Gastroesophageal sphincter (tissue), 4 donors: ENCODE measurements around the gene MFSD6. TPM values are rescaled to one million over a fixed set of nuclear protein-coding genes. Genes with fewer than 3 reads are reported as not detected.
"Not testable (repeated sequence)": the region's sequence is repeated elsewhere in the genome, so short reads cannot be mapped to it uniquely, and the experiment has no call there.

Source experiments
- ATAC-seq: fragments of 150-250 bp; one replicate; pipeline ENCODE4 v1.9.1; 2016; ENCODE audit warnings: mild to moderate bottlenecking, moderate library complexity
- H3K27ac ChIP-seq, 4 donors: fragments of 200-600 bp; sonication (generic) in 3 of 4; 1 replicate in 3 of 4; 2 replicates in 1 of 4; pipeline ENCODE4 v1.5.1; 2016 to 2019
- H3K27me3 ChIP-seq: fragments of 200-600 bp; sonication (generic); one replicate; pipeline ENCODE4 v1.5.1; 2019
- H3K36me3 ChIP-seq, 2 donors: fragments of 200-600 bp; sonication (generic); one replicate each; pipeline ENCODE4 v1.5.1; 2019; ENCODE audit warnings: control low read depth in 1 of 2
- H3K4me1 ChIP-seq, 3 donors: fragments of 200-600 bp; sonication (generic); 1 replicate in 2 of 3; 2 replicates in 1 of 3; pipeline ENCODE4 v1.5.1; 2016 to 2019; ENCODE audit warnings: control low read depth in 2 of 3
- H3K4me3 ChIP-seq, 2 donors: fragments of 200-600 bp; sonication (generic); one replicate each; pipeline ENCODE4 v1.5.1; 2019; ENCODE audit warnings: mild to moderate bottlenecking in 1 of 2, moderate library complexity in 1 of 2
- H3K9me3 ChIP-seq, 3 donors: fragments of 200-600 bp; sonication (generic); one replicate each; pipeline ENCODE4 v1.5.1; 2017 to 2019; ENCODE audit warnings: control low read depth in 2 of 3
- CTCF ChIP-seq, 4 experiments: fragments of 200-600 bp in 2 of 4; fragments of 450-650 bp in 2 of 4; sonication (generic) in 1 of 4; IDR thresholded peaks; one replicate each; pipeline ENCODE4 v1.5.1; 2017 to 2019; ENCODE audit warnings: antibody characterized with exemption in 4 of 4, mild to moderate bottlenecking in 2 of 4, moderate library complexity in 2 of 4
- EP300 ChIP-seq: sonication (generic); formaldehyde crosslinking; IDR thresholded peaks from one replicate; pipeline ENCODE4 v1.6.1; 2017; ENCODE audit warnings: antibody characterized with exemption, mild to moderate bottlenecking
- POLR2A ChIP-seq, 2 donors: fragments of 450-650 bp; IDR thresholded peaks; one replicate each; pipeline ENCODE4 v1.6.1; 2017; ENCODE audit warnings: antibody characterized with exemption in 2 of 2, mild to moderate bottlenecking in 2 of 2, moderate library complexity in 1 of 2
- POLR2AphosphoS5 ChIP-seq: sonication (generic); formaldehyde crosslinking; IDR thresholded peaks from one replicate; pipeline ENCODE4 v1.6.1; 2017; ENCODE audit warnings: antibody characterized with exemption
- WGBS, 2 donors: methylation state at CpG; one replicate each; pipeline ENCODE4 v1.1.5; 2018; ENCODE audit warnings: low coverage in 1 of 2; 5-methylcytosine and 5-hydroxymethylcytosine counted together
- total RNA-seq, 4 donors: library from RNA; depleted of rRNA; stranded (reverse); fragments of >200 nt; gene quantifications; one replicate each; pipeline ENCODE4 v1.1.0, GENCODE V29; 2016

Gene MFSD6
- total RNA-seq, 4 donors from 2014 or later: 80.2 to 176 (median 143) TPM

DNA sequence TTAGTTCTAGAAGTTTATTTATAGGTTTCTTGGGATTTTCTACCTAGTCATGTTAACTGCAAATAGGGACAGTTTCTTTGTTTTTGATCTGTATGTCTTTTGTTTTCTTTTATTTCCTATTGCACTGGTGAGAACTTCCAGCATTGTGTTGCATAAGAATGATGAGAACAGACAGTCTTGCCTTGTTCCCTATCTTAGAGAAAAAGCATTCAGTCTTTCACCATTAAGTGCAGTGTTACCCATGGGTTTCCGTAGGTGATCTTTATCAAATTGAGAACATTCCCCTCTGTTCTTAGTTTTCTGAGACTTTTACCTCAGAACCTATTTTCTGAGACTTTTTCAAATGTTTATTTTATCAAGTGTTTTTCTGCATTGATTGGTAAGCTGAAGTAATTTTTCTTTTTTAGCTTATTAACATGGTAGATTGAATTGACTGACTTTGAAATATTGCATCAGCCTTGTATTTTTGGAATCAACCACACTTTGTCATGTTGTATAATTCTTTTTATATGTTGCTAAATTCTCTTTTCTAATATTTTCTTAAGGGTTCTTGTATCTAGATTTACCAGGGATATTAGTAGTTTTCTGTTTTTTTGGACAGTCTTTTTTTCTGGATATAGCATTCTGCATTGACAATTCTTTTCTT lies 17.2 kb downstream of the MFSD6 start:
- TF ChIP-seq EP300 (no peak), POLR2AphosphoS5 (no peak), CTCF (IDR thresholded peaks at IDR 0.05) (no peak), POLR2A (IDR thresholded peaks at IDR 0.05) (no peak)
- 80 to 89% methylated on average over 1 of the region's 1 CpG for WGBS, 2 donors

DNA sequence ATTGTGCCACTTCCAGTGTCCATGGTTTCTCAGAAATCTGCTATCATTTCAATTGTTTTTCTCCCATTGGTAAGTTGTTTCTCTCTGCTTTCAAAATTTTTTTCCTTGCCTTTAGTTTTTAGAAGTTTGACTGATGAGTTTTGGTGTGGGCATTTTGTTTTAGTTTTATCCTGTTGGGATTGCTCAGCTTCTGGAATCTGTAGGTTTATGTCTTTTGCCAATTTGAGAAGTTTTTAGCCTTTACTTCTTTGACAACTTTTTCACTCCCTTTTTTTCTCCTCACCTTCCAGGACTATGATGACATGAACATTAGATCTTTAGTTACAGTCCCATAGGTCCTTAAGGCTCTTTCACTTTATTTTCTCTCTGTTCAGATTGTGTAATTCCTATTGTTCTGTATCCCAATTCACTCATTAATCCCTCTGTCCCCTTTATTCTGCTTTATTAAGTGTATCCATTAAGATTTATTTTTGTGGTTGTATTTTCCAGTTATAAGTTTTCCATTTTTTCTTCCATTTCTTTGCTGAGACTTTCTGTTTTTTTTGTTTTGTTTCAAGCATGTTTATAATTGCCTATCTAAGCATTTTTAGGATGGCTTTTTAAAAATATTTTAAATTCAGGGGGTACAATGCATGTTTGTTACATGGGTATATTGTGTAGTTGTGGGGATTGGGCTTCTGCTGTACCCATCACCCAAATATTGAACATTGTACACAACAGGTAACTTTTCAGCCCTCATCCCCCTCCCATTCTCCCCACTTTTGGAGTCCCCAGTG lies 17.9 kb downstream of the MFSD6 start:
- Histone ChIP-seq H3K36me3 (peaks cover 0 to 7% of the 10 kb centered on the region in 2 donors), H3K27me3 (no peaks in the 10 kb centered on the region), H3K4me1 (peaks cover 0 to 4% (median 0%) of the 10 kb centered on the region in 3 donors), H3K27ac (peak overlapping the region in 1 of 4 donors; percentile 10), H3K9me3 (no peaks in the 10 kb centered on the region), H3K4me3 (no peak overlapping the region)
- no peak for ATAC-seq
- no peak for TF ChIP-seq POLR2A (IDR thresholded peaks at IDR 0.05)
- TF ChIP-seq CTCF (IDR thresholded peaks at IDR 0.05): no peak
- no peak for TF ChIP-seq POLR2AphosphoS5
- TF ChIP-seq EP300: no peak

More for the DNA sequence above, 17.2 kb downstream of the MFSD6 start:
- Histone ChIP-seq H3K4me3 (no peak overlapping the region), H3K4me1 (peaks cover 0 to 11% (median 0%) of the 10 kb centered on the region in 3 donors), H3K27me3 (no peaks in the 10 kb centered on the region), H3K9me3 (no peaks in the 10 kb centered on the region), H3K36me3 (peaks cover 0 to 7% of the 10 kb centered on the region in 2 donors), H3K27ac (peak overlapping the region in 1 of 4 donors; percentile 10)
- ATAC-seq: no peak

GRCh38 chr2:190430866-190431265 lies 22.7 kb downstream of the MFSD6 start:
- not testable (repeated sequence) for ATAC-seq, H3K27me3 ChIP-seq, H3K36me3 ChIP-seq, H3K27ac ChIP-seq, H3K4me3 ChIP-seq, H3K9me3 ChIP-seq
- no CpG with 5 or more reads among the region's 26 CpGs for WGBS, 2 donors
- peaks cover 0 to 38% (median 0%) of the 10 kb centered on the region in 3 donors for H3K4me1 ChIP-seq

DNA sequence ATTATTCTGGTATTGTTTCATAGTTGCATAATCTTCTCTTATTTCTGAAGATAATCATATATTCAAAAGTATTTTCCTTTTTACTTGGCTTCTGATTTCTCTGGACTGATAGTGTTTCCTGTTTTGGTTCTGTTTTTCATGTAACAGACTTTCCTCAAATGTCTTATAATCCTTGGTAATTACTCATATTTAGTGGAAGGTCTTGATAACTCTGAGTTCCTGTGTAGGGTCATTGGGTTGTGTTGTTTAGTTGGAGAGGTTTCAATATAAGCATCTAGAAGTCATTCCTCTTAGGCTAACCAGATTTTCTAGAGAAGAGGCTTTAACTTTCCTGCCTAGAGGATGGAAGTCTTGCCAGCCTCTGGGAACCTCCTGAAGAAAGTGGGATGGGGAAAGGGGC lies 23.8 kb downstream of the MFSD6 start:
- Histone ChIP-seq H3K27ac (peak overlapping the region in 1 of 4 donors; percentile 45), H3K4me3 (no peak overlapping the region)
- no peak for TF ChIP-seq EP300
- TF ChIP-seq POLR2A (IDR thresholded peaks at IDR 0.05): no peak
- TF ChIP-seq CTCF (IDR thresholded peaks at IDR 0.05): no peak
- TF ChIP-seq POLR2AphosphoS5: no peak

GRCh38 chr2:190432567-190433231 lies 24.5 kb downstream of the MFSD6 start:
- peaks cover 0 to 39% (median 0%) of the 10 kb centered on the region in 3 donors for H3K4me1 ChIP-seq
- peaks cover 0 to 19% of the 10 kb centered on the region in 2 donors for H3K36me3 ChIP-seq
- no peak for TF ChIP-seq POLR2A (IDR thresholded peaks at IDR 0.05)
- TF ChIP-seq EP300: no peak
- H3K9me3 ChIP-seq: no peaks in the 10 kb centered on the region
- ATAC-seq: no peak
- WGBS, 2 donors: 73 to 80% methylated on average over 2 to 5 of the region's 5 CpGs
- H3K4me3 ChIP-seq: no peak overlapping the region
- peak overlapping the region in 1 of 4 donors; percentile 45 for H3K27ac ChIP-seq
- H3K27me3 ChIP-seq: no peaks in the 10 kb centered on the region

More for the DNA sequence above, 23.8 kb downstream of the MFSD6 start:
- Histone ChIP-seq H3K4me1 (peaks cover 0 to 39% (median 0%) of the 10 kb centered on the region in 3 donors), H3K36me3 (peaks cover 0 to 17% of the 10 kb centered on the region in 2 donors), H3K9me3 (no peaks in the 10 kb centered on the region), H3K27me3 (no peaks in the 10 kb centered on the region)
- ATAC-seq: no peak
